HepG2 (cell line): Measurements from ENCODE around the gene AASDHPPT. TPM values are rescaled to one million over a fixed set of nuclear protein-coding genes. Genes with fewer than 3 reads are reported as not detected.
A peak's percentile ranks its signal among the peaks of the same experiment; 100 is the strongest.

ENCODE experiments used
- ATF4 ChIP-seq, 2 experiments: fragments of 450-650 bp in 1 of 2; sonication (generic) in 1 of 2; formaldehyde crosslinking; IDR thresholded peaks; 2 replicates each; pipeline versions ENCODE4 v1.5.0 to v1.8.0; 2020 to 2022; ENCODE audit warnings: mild to moderate bottlenecking in 1 of 2, missing genetic modification reagents in 1 of 2
- HINFP ChIP-seq: sonication (generic); formaldehyde crosslinking; IDR thresholded peaks from 2 replicates; pipeline ENCODE4 v1.4.0; 2020; ENCODE audit warnings: low read depth, mild to moderate bottlenecking, missing genetic modification reagents
- HNRNPL ChIP-seq: fragments of 200-400 bp; formaldehyde crosslinking; IDR thresholded peaks from 2 replicates; pipeline ENCODE4 v1.6.1; 2017; ENCODE audit warnings: mild to moderate bottlenecking, low read depth, low read length
- HOXD1 ChIP-seq: sonication (generic); formaldehyde crosslinking; IDR thresholded peaks from 2 replicates; pipeline ENCODE4 v1.5.0; 2020; ENCODE audit warnings: missing genetic modification reagents
- JUNB ChIP-seq: sonication (generic); formaldehyde crosslinking; IDR thresholded peaks from 2 replicates; pipeline ENCODE4 v1.8.0; 2022; ENCODE audit warnings: missing genetic modification reagents, mild to moderate bottlenecking, borderline replicate concordance
- KLF11 ChIP-seq: IDR thresholded peaks from 2 replicates; pipeline ENCODE4 v1.6.1; 2016; ENCODE audit warnings: missing compliant biosample characterization
- LCORL ChIP-seq, 2 experiments: fragments of 450-650 bp in 1 of 2; sonication (generic) in 1 of 2; formaldehyde crosslinking in 1 of 2; IDR thresholded peaks; 2 replicates each; pipeline versions ENCODE4 v1.5.0 to v1.6.1; 2017 to 2020; ENCODE audit warnings: antibody characterized with exemption in 1 of 2, missing genetic modification reagents in 1 of 2
- PRMT3 ChIP-seq: sonication (generic); formaldehyde crosslinking; IDR thresholded peaks from 2 replicates; pipeline ENCODE4 v1.8.1; 2022; ENCODE audit warnings: low read depth, mild to moderate bottlenecking, moderate library complexity, missing genetic modification reagents, borderline replicate concordance
- RXRA ChIP-seq: sonication (generic); formaldehyde crosslinking; IDR thresholded peaks from 2 replicates; pipeline ENCODE4 v1.5.1; 2020; ENCODE audit warnings: missing genetic modification reagents
- SIX1 ChIP-seq: sonication (generic); formaldehyde crosslinking; IDR thresholded peaks from 2 replicates; pipeline ENCODE4 v1.4.0; 2020; ENCODE audit warnings: missing genetic modification reagents, borderline replicate concordance
- TFDP2 ChIP-seq: sonication (generic); formaldehyde crosslinking; IDR thresholded peaks from 2 replicates; pipeline ENCODE4 v1.4.0; 2020; ENCODE audit warnings: missing genetic modification reagents
- ZBTB2 ChIP-seq: sonication (generic); formaldehyde crosslinking; IDR thresholded peaks from 2 replicates; pipeline ENCODE4 v1.8.0; 2022; ENCODE audit warnings: low read depth, missing genetic modification reagents
- ZBTB38 ChIP-seq: sonication (generic); formaldehyde crosslinking; IDR thresholded peaks from 2 replicates; pipeline ENCODE4 v1.5.1; 2020; ENCODE audit warnings: mild to moderate bottlenecking, missing genetic modification reagents
- ZC3H4 ChIP-seq: sonication (generic); formaldehyde crosslinking; IDR thresholded peaks from 2 replicates; pipeline ENCODE4 v1.4.0; 2020; ENCODE audit warnings: missing genetic modification reagents, borderline replicate concordance
- ZFX ChIP-seq: sonication (generic); formaldehyde crosslinking; IDR thresholded peaks from 2 replicates; pipeline ENCODE4 v1.4.0; 2020; ENCODE audit warnings: mild to moderate bottlenecking, low read depth, missing genetic modification reagents, moderate library complexity
- ZNF12 ChIP-seq: sonication (generic); formaldehyde crosslinking; IDR thresholded peaks from 2 replicates; pipeline ENCODE4 v1.5.0; 2020; ENCODE audit warnings: missing genetic modification reagents
- ZNF235 ChIP-seq: sonication (generic); formaldehyde crosslinking; IDR thresholded peaks from 2 replicates; pipeline ENCODE4 v1.8.1; 2023; ENCODE audit warnings: mild to moderate bottlenecking, missing genetic modification reagents, borderline replicate concordance
- ZNF414 ChIP-seq: sonication (generic); formaldehyde crosslinking; IDR thresholded peaks from 2 replicates; pipeline ENCODE4 v1.5.0; 2020; ENCODE audit warnings: missing genetic modification reagents
- ZNF510 ChIP-seq: sonication (generic); formaldehyde crosslinking; IDR thresholded peaks from 2 replicates; pipeline ENCODE4 v1.4.0; 2020; ENCODE audit warnings: low read depth, mild to moderate bottlenecking, missing genetic modification reagents
- ZSCAN22 ChIP-seq: sonication (generic); formaldehyde crosslinking; IDR thresholded peaks from 2 replicates; pipeline ENCODE4 v1.4.0; 2020; ENCODE audit warnings: mild to moderate bottlenecking, missing genetic modification reagents
- polyA plus RNA-seq, 8 experiments: library from polyadenylated mRNA; depleted of rRNA in 3 of 8; stranded (reverse) in 7 of 8; unstranded in 1 of 8; fragments of >200 nt; fragmentation: Illumina TruSeq in 4 of 8; extraction: Trizol in 4 of 8; gene quantifications; 2 replicates each; pipeline versions ENCODE4 v1.2.1 to v1.2.3, GENCODE V29; 2011 to 2016; ENCODE audit warnings: low read depth in 4 of 8, missing spikeins in 1 of 8, mixed read lengths in 1 of 8; ENCODE audit not compliant: insufficient read depth in 1 of 8
- total RNA-seq, 5 experiments: library from RNA; depleted of rRNA; stranded (reverse); fragments of >200 nt; fragmentation: Illumina TruSeq; extraction: Trizol; gene quantifications; 2 replicates each; pipeline ENCODE4 v1.2.3, GENCODE V29; 2016; ENCODE audit warnings: low read depth in 1 of 5

The AASDHPPT gene
- total and polyA plus RNA-seq, 2 of the 13 experiments (the other 11 are each of a cell fraction or from before 2014, with no cell fraction given), result 20.2 to 43.7 TPM

- TF ChIP-seq ZNF510 (0 out of 2 replicates have a peak, but pooled peaks have one; percentile 50), HINFP (CRISPR knock-in tag) (peak; percentile 70; the same call in 1 of the 2 replicates), HNRNPL (0 out of 2 replicates have a peak, but pooled peaks have one; percentile 33), SIX1 (CRISPR knock-in tag) (no peak), ZFX (peak; percentile 96), ZNF414 (CRISPR knock-in tag) (peak; percentile 58; the same call in 1 of the 2 replicates), ZNF235 (CRISPR knock-in tag) (no peak), PRMT3 (CRISPR knock-in tag) (0 out of 2 replicates have a peak, but pooled peaks have one; percentile 41), LCORL (IDR thresholded peaks at IDR 0.05) (no peak), LCORL (CRISPR knock-in tag; IDR thresholded peaks at IDR 0.05) (peak; percentile 49; the same call in 1 of the 2 replicates), ATF4 (CRISPR knock-in tag; IDR thresholded peaks at IDR 0.05) (peak in 1 of 2 experiments; percentile 9; a peak in 1 of 4 replicates), HOXD1 (CRISPR knock-in tag) (0 out of 2 replicates have a peak, but pooled peaks have one; percentile 33), ZC3H4 (peak; percentile 39; the same call in 1 of the 2 replicates), ZSCAN22 (CRISPR knock-in tag) (peak; percentile 55), ZBTB38 (CRISPR knock-in tag) (peak; percentile 89), RXRA (peak; percentile 34; the same call in 1 of the 2 replicates), ZNF12 (CRISPR knock-in tag) (0 out of 2 replicates have a peak, but pooled peaks have one; percentile 23), JUNB (0 out of 2 replicates have a peak, but pooled peaks have one; percentile 17), TFDP2 (CRISPR knock-in tag) (peak; percentile 59), ZBTB2 (CRISPR knock-in tag) (no peak), KLF11 (CRISPR knock-in tag) (peak; percentile 24; the same call in 1 of the 2 replicates)
Observed at GRCh38 chr11:106077609-106078455, at the start of gene AASDHPPT (continued).
